ENCODE results near the gene HOXA5.

The HOXA5 gene

DNA sequence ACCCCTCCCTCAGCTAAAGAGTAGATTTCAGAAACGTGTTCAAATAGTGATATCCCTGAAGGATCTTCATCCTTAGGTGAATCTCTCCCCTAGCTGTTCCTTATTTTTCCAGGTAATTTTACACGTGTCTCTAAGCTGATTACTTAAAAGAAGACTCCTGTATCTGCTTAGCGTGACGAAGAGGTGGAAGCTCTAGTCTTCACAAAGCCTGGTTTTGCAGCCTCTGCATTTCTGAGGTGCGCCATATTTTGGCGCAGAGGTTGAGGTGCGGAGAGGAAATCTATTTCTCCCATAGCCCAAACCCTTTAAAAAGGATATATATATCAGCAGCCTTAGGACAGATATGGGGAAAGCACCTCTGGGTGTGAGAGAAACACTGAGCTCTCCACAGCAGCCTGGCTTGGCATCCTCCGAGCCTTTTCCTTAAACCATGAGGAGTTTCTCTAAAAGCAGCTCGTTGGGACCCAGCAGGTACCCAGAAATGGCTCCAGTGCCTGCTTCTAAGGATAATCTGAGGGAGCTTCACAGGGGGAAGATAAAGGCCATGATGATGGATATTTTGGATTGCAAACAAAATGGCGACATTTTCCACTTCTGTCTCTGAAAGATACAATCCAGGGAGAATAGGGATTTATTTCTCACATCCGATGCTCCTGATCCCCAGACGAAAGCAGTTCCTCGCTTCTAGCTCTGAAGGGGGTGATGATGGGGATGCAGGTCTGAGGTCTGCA is 38.0 kb downstream of the HOXA5 start:
- no peak for DNase-seq (ENCODE audit: low spot score)

DNA sequence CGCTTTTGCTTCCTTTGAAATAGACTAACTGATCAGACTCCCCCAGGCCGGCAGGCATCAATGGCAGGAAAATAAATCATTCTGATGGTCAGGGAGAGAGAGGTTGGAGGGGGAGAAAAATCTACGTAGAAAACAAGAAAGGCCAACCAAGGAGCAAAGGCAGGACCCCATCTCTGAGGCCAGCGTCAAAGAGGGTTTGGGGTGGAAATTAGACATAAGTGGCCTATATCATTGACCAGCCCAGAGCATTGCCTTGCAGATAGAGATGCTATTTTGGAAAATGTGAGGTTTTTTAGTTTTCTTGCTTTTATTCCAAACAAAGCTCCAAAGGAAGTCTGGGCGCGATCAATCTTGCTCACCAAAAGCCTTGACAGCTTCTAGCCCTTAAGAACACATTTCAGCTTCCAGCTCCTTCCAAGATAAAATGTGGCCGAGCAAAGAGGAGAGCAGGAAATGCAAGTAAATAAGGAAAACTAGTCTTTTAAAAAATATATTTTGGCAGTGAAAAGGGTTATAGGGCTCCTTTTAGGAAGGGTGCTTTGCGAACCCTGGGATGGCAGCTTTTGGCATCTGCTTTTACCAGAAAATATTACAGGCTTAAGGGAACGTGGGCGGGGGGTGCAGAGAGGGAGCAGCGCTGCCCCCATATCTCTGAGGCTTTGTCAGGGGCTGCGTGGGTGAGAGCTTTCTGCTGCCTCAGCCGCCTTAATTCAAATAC is 39.0 kb downstream of the HOXA5 start:
- no peak for DNase-seq (ENCODE audit: low spot score)

DNA sequence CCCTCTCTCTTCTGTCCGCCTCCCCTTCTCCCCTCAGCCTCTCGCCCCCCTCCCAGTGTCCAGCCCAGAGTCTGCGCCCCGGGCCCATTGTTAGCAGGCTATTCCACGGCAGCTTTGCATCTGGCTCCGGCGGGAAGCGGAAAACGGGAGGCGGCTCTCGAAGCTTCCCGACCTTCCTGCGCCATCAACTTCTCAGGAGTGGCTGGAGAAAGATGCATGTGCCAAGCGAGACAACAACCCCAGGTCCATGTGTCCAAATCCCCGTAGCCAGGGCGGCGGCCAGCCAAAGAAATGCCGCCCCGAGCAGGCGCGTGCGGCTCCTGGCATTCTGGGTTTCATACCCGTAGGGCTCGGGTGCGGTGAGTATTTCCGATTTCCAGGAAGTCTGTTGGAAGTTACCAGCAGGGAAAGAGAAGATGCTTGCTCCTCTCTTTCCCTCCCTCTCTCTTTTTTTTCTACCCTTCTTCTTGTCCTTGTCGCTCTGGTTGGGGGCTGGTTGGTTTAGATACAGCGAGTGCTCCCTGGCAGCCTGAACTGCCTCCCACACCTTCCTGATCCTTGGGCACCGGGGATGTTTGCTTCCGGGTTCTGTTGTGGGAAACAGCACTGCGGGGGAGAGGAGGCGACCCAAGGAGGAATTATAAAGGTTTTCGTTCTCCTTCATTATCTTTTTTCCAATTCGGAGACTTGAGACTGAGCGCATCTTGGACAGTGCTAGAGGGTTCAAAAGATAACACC is 39.8 kb downstream of the HOXA5 start:
- DNase-seq (ENCODE audit: low spot score), result no peak

DNA sequence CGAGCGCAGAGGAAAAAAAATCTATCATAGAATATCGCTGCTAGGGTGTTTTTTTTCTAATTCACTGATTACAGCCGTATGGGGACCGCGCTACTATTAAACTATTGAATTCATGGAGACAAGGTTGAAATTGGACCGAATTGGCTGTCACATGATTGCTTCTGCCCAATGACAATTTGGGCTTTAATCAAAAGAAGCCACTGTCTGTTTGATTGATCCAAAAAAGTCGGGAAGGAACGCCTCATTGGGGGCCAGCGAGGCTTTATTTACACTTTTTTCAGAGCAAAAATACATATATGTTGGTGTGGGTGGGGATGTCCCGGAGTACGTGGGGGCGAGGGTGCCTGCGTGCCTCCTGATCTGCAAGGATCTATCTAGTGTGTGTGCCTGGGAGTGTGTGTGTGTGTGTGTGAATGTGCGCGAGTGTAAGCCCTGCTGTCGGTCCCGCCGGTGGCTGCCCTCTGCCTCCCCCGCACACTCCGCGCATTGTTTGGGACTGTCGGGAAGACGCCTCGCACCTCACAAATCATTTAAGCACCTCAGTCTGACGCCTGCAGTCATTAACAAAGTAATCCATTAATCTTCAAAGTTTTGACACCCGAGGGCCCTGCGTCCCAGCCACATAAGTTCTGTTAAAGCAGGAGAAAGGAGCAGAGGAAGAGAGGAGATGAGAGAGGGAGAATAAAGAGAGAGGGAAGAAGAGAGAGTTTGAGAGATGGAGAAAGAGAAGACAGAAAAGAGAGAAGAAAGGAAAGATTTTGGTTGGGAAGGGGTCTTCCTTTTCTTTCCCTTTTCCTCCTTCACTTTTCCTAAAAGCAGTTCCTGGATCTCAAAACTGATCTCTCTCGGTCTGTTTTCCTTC is 40.7 kb downstream of the HOXA5 start, which contains the start of gene HOXA2:
HOXA2 (minus strand) TSS at position 103 of the 862 bp plus-strand sequence. CDS start 183 bp downstream, outside the sequence.
- DNase-seq (ENCODE audit: low spot score), result no peak

DNA sequence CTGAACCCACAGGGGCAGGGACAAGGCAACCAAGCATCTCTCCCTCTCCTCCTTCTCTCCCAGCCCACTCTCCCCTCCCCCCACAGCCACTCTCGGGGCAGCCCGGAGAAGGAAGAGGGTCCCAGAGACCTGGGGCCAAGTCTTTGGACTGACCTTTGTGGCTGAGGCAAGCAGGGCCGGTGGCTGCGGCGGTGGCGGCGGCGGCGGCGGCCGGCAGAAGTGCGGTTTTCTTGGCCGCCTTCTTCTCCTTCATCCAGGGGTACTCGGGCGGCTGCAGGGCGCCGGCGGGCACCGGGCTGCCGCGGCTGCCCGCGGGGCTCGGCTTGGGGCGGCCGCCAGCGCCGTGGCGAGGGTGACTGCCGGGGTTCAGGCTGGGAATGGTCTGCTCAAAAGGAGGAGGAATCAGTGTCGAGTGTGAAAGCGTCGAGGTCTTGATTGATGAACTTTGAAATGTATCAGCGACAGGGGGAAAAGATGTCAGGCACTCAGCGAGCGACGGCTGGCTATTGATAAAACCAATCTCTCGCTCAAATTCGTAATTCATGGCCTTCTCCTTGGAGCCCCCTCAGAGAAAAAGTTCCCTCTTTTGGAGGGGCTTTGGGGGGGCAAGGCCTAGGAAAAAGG is 41.4 kb downstream of the HOXA5 start:
- no peak for DNase-seq (ENCODE audit: low spot score)

DNA sequence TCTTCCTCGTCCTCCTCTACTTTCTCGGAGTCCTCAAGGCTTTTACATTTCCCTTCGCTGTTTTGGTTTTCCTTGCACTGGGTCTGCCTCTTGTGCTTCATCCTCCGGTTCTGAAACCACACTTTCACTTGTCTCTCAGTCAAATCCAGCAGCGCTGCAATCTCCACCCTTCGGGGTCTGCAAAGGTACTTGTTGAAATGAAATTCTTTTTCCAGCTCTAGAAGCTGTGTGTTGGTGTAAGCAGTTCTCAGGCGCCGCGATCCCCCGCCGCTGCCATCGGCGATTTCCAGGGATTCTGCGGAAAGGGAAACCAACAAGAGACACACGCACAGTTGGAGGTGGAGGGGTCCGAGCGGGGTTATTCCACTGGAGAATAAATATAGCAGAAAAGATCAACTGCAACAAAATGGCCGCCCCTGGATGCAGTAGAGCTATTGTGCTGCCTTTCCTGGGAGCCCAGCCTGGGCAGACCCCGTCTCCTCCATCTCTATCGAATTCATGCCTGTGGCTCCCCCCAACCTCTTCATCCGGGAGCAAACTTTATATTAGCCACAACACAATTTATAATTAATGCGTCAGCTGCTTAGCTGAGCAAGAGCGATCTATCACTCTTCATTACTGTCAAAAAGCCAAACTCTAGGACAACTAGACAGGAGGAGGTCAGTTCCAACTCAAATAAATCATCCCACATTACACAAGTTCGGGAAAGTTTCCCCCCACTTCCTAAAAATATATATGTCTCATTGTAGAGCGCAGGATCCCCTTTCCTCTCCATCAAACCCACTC is 42.1 kb downstream of the HOXA5 start:
- DNase-seq (ENCODE audit: low spot score), result no peak

DNA sequence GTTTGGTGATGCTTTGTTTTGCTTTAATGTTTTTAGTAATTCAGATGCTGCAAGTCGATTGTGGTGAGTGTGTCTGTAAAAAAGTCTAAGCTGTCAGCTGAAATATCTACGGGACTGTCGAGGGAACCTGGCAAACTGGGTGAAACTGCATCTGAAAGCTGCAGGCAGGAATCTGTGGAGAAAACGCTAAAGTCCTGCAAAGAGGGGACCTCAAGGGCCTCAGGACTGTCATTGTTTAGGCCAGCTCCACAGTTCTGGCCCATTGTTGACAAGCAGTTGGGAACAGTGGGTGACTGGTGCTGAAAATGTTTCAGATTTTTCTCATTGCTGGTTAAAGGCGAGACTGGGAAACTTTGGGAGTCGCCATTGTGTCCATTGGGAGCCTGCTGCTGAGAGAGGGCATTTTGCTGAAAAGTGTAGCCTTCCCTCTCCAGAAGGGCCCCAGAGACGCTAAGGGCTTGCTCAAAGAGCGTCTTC is 42.7 kb downstream of the HOXA5 start:
- no peak for DNase-seq (ENCODE audit: low spot score)

DNA sequence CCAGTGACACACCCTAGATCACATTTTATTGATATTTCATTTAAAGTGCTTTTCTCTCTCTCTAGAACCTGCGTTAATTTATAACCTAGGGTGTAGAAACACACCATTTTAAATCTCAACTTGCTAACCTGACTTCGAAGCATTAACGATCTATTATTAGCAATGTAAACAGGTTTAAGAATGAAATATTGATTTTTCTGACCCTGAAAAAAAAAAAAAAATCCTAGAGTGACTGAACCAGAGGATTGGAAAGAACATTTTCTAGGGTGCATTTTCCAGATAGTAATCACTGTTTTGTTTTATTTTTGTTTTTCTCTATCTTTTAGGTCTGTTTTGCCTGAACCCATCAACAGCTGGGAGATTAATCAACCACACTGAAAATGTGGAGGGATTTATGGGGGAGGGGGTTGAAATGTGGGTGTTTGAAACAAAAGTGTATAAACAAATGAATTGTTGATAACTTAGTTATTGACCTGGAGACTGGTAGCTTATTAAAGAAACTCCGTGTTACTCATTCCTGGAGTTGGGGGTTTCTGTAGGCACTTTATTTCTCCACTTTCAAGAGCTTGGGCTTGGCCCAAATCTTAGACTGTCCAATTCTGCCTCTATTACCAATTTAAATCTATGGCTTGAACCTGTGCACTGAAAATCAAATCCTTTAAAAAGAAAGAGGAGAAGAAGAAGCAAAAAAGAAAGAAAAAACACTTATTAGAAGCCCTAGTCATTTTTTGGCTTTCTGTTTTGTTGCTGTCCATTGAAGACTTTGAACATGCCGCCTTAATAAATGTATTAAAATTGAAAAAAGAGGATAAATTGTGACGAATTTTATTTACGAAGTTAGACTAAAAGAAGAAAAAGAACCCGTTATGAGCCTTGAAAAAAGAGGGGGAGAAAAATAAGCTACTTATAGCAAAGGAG is 43.8 kb downstream of the HOXA5 start:
- no peak for DNase-seq (ENCODE audit: low spot score)

DNA sequence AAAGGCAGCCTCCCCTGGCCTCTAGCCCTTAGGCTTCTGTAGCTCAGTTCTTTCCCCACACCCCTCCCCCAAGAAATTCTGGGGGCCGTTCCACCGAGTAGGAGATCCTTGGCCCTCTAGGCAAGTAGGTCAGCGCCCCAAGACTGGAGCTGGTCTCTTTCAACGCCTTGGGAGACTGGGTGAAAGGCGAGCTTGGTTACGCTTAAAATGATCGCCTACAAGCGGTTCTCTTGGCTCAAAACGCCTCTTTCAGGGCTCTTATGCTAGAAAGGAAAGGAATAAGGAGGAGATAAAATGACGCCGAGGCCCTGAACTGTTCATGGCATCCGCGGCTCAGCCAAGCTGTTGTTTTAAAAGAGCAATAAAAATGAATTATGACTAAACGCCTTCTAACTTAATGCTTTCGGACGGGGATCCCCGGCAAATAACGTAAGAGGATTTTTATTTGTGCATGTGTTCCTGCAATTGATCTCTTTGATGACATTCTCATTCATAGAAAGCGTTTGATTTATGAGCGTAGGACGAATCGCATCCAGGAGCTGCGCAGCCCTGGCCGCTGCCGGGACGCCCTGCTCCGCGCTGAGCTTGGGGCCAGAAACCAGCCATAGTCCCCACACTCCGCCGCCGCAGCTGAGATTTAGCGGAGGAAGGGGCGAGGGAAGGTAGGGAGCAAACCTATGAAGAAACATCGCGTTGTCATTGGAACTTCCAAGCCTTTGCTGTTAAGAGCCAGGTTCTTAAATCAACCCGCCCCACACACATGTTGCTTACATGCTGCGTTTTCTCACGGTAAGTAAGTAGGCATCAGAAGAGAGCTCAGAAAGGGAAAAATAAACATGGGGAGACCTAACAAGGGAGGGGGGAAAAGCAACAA is 44.7 kb downstream of the HOXA5 start:
- DNase-seq (ENCODE audit: low spot score), result no peak

DNA sequence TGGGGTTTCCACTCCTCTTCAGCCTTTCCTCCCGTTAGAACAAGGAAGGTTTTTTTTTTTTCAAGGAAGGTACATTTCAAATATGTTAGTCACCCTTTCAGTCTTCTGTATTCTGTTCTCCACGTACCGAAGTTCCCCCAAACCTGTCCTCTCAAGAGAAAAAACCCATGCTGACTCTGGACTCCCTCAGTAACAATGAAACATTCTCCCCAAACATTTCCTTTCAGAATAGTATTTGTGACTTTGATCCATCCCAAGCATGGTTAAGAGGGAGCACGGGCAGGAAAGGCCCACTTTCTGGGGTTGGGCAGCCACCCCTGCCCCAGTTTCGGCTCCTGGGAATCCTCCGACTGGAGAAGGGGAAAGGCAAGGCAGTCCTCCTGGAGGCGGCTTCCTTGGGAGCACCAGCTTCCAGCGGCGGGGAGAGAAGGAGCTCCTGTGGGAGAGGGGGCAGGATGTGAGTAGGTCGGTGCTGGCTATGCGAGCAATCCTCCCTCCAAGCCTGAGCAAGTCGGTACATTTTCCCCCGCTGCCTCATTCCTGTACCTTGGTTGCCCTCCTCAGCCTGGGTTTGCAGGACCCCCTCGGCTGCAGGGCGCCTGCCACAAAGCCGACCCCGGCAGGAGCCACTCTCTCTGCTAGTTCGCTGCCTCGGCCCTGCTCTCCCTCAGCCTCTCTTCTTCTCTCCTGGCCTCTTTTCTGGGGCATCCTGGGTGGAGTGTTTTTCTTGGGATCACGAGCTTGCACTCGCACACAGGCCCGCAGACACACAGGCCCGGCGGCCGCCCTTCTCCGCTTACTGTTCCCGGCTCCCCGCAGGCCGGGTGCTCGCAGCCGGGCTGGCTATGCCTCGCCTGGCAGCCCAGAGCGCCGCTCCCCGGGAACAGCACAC is 45.5 kb downstream of the HOXA5 start:
- no peak for DNase-seq (ENCODE audit: low spot score)

DNA sequence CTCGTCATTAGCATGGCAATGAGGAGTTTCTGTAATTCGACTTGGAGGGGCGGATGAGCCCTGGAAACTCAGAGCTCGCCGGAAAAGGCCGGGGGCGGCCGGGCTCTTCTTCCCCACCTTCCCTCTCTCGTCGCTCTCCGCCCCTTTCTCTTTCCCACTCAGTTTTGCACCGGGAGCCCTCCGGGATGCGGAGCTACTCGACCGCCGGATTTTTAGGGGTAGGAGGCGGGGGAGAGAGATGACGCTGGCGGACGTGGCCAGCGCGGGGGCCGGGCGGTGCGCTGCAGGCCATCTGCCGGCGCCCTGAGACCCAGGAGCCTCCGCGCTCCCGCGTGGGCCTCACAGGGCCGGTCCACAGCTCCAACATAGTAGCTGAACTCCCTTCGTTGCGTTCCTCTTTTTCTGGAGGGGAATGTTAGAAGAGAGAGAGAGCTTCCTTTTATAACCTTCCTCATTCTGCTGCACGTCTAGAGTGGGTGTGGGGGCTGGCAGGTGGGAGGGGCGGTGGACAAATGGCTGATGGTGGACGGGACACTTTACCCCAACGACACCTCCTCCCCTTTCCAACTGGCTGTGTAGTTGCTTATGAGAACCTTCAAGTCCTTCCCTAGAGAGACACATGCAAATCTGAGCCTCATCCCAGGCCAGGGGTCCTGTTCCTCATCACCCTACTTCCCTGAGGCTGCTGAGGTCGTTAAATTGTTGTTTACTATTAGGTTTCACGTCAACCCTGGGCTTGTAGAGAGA is 46.5 kb downstream of the HOXA5 start:
- DNase-seq (ENCODE audit: low spot score), result peak; percentile 6

DNA sequence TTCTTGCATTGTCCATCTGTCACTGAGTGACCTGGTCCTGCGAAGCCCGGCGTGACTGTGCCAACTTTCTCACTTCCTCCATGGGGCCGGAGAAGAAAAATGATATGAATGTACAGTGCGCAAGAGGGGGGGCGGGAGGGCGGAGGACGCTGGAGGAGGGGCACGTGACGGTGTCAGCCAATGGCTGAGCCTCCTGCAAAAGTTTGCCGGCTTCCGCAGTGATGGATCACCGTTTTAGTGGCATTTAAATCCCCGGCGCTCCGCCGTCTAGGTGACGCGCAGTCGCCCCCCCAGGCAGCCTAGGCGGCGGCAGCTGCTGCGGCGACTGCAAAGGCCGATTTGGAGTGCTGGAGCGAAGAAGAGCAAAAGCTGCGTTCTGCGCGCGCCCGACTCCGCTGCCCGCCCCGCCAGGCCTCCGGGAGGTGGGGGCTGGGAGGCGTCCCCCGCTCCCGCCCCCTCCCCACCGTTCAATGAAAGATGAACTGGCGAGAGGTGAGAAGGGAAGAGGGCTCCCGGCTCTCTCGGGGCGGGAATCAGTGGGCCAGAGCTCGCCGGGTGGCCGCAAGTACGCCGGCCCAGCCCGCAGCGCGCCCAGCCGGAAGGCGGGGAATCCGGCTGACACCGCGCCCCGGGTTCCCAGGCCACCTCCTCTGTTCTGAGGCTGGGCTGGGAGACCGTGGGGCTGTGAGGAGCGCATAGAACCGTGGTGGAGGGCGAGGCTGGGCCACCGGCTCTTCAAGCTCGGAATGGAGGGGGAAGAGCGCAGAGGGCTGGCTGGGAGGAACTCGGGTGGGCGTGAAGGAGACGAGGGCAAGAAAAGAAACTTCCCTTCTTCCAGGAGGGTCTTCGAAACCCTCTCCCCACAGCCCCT is 47.3 kb downstream of the HOXA5 start, which contains the start of gene HOXA1:
HOXA1 (minus strand) TSS at position 104 of the 871 bp plus-strand sequence; CDS start at position 16, 88 bp downstream.
- DNase-seq (ENCODE audit: low spot score), result peak; percentile 15

DNA sequence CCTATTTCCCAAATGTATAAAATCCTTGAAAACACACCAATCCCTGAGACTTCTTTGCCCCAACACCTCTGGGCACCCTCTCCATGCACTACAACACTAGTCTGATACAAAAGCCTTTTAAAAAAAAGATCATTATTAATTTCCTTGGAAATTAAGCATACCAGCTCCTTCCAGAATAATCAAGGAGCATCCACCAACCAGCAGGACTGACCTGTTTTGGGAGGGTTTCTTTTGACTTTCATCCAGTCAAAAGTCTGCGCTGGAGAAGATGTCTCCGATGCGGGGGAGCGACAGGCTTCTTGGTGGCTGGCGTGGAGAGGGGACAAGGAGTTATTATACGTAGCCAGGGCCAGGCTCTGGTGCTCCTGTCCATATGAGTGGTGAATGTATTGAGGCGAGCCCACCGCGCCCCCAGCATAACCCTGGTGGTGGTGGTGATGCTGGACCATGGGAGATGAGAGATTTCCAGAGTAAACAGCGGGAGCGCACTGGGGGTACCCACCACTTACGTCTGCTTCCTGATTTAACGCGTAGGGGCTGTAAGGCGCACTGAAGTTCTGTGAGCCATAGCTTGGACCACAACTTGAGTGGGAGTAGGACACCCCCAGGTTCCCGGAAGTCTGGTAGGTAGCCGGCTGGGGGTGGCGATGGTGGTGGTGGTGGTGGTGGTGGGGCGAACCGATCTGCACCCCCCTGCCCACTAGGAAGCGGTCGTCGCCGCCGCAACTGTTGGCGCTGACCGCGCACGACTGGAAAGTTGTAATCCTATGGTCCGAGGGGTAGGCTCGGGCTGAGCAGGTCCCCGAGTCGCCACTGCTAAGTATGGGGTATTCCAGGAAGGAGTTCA is 48.2 kb downstream of the HOXA5 start:
- DNase-seq (ENCODE audit: low spot score), result no peak

DNA sequence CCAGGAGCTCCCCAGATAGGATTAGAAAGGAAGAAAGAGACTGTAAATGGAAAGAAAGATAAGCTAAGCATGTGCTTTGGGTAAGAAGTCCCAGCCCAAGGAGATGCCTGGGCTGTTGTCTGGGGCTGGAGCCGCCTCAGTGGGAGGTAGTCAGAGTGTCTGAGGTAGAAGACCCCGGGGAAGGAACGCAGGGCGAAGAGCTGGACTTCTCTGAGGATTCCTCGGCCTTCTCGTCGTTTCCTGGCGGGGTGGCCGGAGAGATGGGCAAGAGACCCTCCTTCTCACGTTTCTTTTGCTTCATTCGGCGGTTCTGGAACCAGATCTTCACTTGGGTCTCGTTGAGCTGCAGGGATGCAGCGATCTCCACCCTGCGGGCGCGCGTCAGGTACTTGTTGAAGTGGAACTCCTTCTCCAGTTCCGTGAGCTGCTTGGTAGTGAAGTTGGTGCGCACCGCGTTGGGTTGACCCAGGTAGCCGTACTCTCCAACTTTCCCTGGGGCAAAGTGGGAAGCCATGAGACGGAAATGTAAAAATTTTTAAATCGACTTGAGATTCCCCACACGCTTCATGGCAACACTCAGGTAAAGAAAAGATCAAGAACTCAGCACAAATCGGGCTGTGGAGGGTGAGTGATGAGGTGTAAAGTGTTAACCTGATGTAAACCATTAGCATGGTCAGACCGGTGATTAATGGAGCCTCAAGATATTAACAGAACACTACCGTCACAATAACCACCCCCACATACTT is 49.0 kb downstream of the HOXA5 start:
- DNase-seq (ENCODE audit: low spot score), result no peak
